Retinal pigment epithelial cell (primary cell): Measurements from ENCODE around the gene MAPRE3.

ENCODE experiments used
- DNase-seq: peaks from one replicate; pipeline ENCODE4 v3.0.0-alpha.2; 2010; ENCODE audit warnings: low read depth
- H3K4me3 ChIP-seq: 2 replicates; pipeline ENCODE4 v1.5.1; 2011; ENCODE audit warnings: mild to moderate bottlenecking, low read length, control low read depth, moderate library complexity
- TF ChIP-seq, protein P1 (sequence below): conservative IDR thresholded peaks from 2 replicates; pipeline ENCODE4 v1.5.1; 2011; ENCODE audit warnings: low read depth, low read length, control low read depth, inconsistent platforms

Gene MAPRE3

GRCh38 chr2:27042985-27043634 is 72.7 kb downstream of the MAPRE3 start:
- H3K4me3 ChIP-seq, result no peak overlapping the region
- DNase-seq, result no peak
- TF ChIP-seq, protein P1, sequence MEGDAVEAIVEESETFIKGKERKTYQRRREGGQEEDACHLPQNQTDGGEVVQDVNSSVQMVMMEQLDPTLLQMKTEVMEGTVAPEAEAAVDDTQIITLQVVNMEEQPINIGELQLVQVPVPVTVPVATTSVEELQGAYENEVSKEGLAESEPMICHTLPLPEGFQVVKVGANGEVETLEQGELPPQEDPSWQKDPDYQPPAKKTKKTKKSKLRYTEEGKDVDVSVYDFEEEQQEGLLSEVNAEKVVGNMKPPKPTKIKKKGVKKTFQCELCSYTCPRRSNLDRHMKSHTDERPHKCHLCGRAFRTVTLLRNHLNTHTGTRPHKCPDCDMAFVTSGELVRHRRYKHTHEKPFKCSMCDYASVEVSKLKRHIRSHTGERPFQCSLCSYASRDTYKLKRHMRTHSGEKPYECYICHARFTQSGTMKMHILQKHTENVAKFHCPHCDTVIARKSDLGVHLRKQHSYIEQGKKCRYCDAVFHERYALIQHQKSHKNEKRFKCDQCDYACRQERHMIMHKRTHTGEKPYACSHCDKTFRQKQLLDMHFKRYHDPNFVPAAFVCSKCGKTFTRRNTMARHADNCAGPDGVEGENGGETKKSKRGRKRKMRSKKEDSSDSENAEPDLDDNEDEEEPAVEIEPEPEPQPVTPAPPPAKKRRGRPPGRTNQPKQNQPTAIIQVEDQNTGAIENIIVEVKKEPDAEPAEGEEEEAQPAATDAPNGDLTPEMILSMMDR, result no peak

DNA sequence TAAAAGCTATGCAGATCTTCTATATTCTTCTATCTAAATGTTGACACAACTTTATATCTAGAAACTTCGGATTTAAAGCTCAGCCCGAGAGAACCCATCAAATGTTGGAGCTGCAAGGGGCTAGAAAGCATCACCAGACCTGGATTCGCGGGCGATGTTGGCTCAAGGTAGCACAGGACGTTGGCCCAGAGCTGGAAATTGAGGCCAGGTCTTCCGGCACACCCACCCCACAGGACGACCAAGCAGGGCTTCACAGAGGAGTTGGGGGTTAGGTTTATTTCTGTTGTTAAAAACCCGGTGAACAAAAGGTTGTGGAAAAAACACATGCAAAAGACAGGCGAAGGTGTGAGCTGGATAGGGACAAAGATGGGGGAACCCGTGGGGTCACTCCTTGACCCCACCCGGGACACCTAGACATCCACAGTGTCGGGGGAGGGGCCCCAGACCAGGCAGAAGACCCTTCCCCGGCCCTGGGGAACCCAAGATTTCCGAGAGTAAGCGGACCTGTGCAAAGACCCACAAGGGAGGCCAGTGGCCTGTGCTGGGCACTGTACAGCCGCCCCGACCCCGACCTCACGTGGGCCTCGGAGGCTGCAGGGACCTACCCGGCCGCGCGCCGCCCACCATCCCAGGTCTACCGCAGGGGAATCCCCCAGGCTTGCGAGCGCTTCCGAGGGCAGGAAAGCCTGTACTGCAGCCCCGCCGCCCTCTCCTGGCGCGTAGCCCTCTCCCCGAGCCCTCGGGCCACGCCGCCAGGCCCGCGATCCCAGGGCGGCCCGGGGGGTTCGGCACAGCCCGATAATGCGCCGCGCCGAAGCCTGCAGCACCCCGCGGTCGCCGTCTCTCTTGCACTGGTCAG is 79.2 kb downstream of the MAPRE3 start:
- H3K4me3 ChIP-seq, result peak overlapping the region; percentile 88
- no peak for DNase-seq
- TF ChIP-seq, protein P1, result no peak

DNA sequence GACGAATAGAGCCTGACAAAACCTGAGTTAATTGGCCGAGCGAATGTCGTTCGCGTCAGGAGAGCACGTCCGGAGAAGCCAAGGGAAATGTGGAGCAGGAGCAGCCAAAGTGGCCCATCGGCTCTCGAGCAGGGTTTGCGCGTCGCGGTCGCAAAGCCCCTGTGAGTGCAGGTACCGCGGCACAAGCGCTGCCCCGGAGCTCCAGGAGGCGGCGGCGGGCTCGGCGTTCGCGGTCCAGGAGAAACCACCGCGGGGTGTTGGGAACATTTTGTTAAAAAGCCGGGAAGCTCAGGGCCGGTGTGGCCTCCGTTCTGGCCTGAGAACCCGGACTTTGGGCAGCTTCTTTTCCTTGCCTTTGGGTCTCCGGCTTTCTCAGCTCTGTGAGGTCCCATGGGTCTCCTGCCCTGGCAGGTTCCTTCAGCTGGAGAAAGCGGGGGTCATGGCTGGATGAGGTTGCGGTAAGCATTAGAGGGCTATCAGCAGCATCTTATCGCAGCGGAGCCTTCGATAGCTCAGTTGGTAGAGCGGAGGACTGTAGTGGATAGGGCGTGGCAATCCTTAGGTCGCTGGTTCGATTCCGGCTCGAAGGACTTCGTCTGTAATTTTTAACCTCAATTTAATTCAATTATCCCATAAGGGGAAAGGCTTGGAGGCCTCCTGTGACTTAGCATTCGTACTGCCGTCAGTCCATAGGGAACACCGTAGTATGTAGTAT is 80.0 kb downstream of the MAPRE3 start:
- TF ChIP-seq, protein P1, result peak; percentile 16
- DNase-seq, result peak; percentile 78
- peak overlapping the region; percentile 88 for H3K4me3 ChIP-seq

GRCh38 chr2:27050996-27051901 is 80.8 kb downstream of the MAPRE3 start, which contains the start of gene AGBL5:
Gene AGBL5, plus strand, starts transcription at chr2:27051668. Its CDS starts 1,291 bp downstream, at chr2:27052959.
- H3K4me3 ChIP-seq, result peak within 1 kb of the TSS; percentile 88
- TF ChIP-seq, protein P1, result no peak
- peak; percentile 55 for DNase-seq

GRCh38 chr2:27051902-27052645 is 81.6 kb downstream of the MAPRE3 start:
- peak overlapping the region; percentile 88 for H3K4me3 ChIP-seq
- DNase-seq, result no peak
- TF ChIP-seq, protein P1, result no peak

GRCh38 chr2:27053321-27053720 is 82.9 kb downstream of the MAPRE3 start:
- no peak overlapping the region for H3K4me3 ChIP-seq
- TF ChIP-seq, protein P1, result no peak
- no peak for DNase-seq
